ENCODE results near the gene ELAPOR1. TPM values are rescaled to one million over a fixed set of nuclear protein-coding genes. Genes with fewer than 3 reads are reported as not detected.

Gene ELAPOR1
- total RNA-seq, 2 experiments from 2014 or later, result 5.3 to 6.1 TPM

- DNase-seq (no peak), ATAC-seq (ENCODE audit: low read depth) (no peak)
- Mint-ChIP-seq H3K9me3 (no peaks in the 10 kb centered on the region), H3K27ac (no peak overlapping the region), H3K4me3 (no peak overlapping the region), H3K36me3 (no peaks in the 10 kb centered on the region), H3K4me1 (no peaks in the 10 kb centered on the region), H3K27me3 (no peaks in the 10 kb centered on the region)
- POLR2A ChIA-PET, result no interaction called here
Measured at GRCh38 chr1:109151146-109151990, 37.5 kb downstream of the ELAPOR1 start.

GRCh38 chr1:109152196-109152595, 38.3 kb downstream of the ELAPOR1 start:
- POLR2A ChIA-PET, result no interaction called here
- no peaks in the 10 kb centered on the region for H3K9me3 Mint-ChIP-seq
- H3K4me3 Mint-ChIP-seq, result no peak overlapping the region
- no peak overlapping the region for H3K27ac Mint-ChIP-seq
- no peaks in the 10 kb centered on the region for H3K27me3 Mint-ChIP-seq
- H3K4me1 Mint-ChIP-seq, result no peaks in the 10 kb centered on the region
- H3K36me3 Mint-ChIP-seq, result no peaks in the 10 kb centered on the region
- ATAC-seq (ENCODE audit: low read depth) (no peak), DNase-seq (no peak)

GRCh38 chr1:109156916-109157385, 43.0 kb downstream of the ELAPOR1 start:
- no peak overlapping the region for H3K4me3 Mint-ChIP-seq
- no peaks in the 10 kb centered on the region for H3K9me3 Mint-ChIP-seq
- H3K27ac Mint-ChIP-seq, result no peak overlapping the region
- no peaks in the 10 kb centered on the region for H3K27me3 Mint-ChIP-seq
- H3K4me1 Mint-ChIP-seq, result peaks cover 6% of the 10 kb centered on the region
- no peak for DNase-seq
- ATAC-seq (ENCODE audit: low read depth), result no peak
- H3K36me3 Mint-ChIP-seq, result no peaks in the 10 kb centered on the region
- POLR2A ChIA-PET, result interaction anchor here (0.6 kb wide), 1 partner anchor 53 kb away, joined by 3 read pairs; no protein-coding TSS in a partner anchor

GRCh38 chr1:109158433-109158832, 44.5 kb downstream of the ELAPOR1 start:
- Mint-ChIP-seq H3K4me3 (no peak overlapping the region), H3K27ac (no peak overlapping the region), H3K4me1 (peaks cover 19% of the 10 kb centered on the region), H3K9me3 (no peaks in the 10 kb centered on the region), H3K27me3 (no peaks in the 10 kb centered on the region), H3K36me3 (no peaks in the 10 kb centered on the region)
- DNase-seq (no peak), ATAC-seq (ENCODE audit: low read depth) (no peak)
- POLR2A ChIA-PET, result no interaction called here

- H3K4me3 Mint-ChIP-seq, result no peak overlapping the region
- POLR2A ChIA-PET, result no interaction called here
- H3K27ac Mint-ChIP-seq, result no peak overlapping the region
- no peaks in the 10 kb centered on the region for H3K9me3 Mint-ChIP-seq
- no peaks in the 10 kb centered on the region for H3K27me3 Mint-ChIP-seq
- DNase-seq, result no peak
- ATAC-seq (ENCODE audit: low read depth), result no peak
- H3K36me3 Mint-ChIP-seq, result no peaks in the 10 kb centered on the region
- peaks cover 25% of the 10 kb centered on the region for H3K4me1 Mint-ChIP-seq
Measured at GRCh38 chr1:109159326-109159725, 45.4 kb downstream of the ELAPOR1 start.

GRCh38 chr1:109160071-109160840, 46.3 kb downstream of the ELAPOR1 start:
- no peaks in the 10 kb centered on the region for H3K9me3 Mint-ChIP-seq
- no peak overlapping the region for H3K4me3 Mint-ChIP-seq
- DNase-seq (no peak), ATAC-seq (ENCODE audit: low read depth) (no peak)
- H3K27me3 Mint-ChIP-seq, result no peaks in the 10 kb centered on the region
- H3K4me1 Mint-ChIP-seq, result peaks cover 25% of the 10 kb centered on the region
- no peak overlapping the region for H3K27ac Mint-ChIP-seq
- POLR2A ChIA-PET, result no interaction called here
- H3K36me3 Mint-ChIP-seq, result no peaks in the 10 kb centered on the region

GRCh38 chr1:109161858-109162606, 48.1 kb downstream of the ELAPOR1 start:
- peak overlapping the region; percentile 84 for H3K27ac Mint-ChIP-seq
- ATAC-seq (ENCODE audit: low read depth), result peak; percentile 95
- no peaks in the 10 kb centered on the region for H3K27me3 Mint-ChIP-seq
- POLR2A ChIA-PET, result interaction anchor here (1.2 to 1.7 kb wide), 3 partner anchors 53 to 205 kb away, joined by 3 to 8 read pairs (median 3); no protein-coding TSS in a partner anchor
- no peaks in the 10 kb centered on the region for H3K9me3 Mint-ChIP-seq
- DNase-seq, result peak; percentile 54
- H3K36me3 Mint-ChIP-seq, result no peaks in the 10 kb centered on the region
- H3K4me1 Mint-ChIP-seq, result peaks cover 25% of the 10 kb centered on the region
- peak overlapping the region; percentile 51 for H3K4me3 Mint-ChIP-seq

- POLR2A ChIA-PET, result interaction anchor here (1.2 to 1.7 kb wide), 3 partner anchors 52 to 206 kb away, joined by 3 to 8 read pairs (median 3); no protein-coding TSS in a partner anchor
- no peaks in the 10 kb centered on the region for H3K9me3 Mint-ChIP-seq
Measured at GRCh38 chr1:109162626-109163025, 48.7 kb downstream of the ELAPOR1 start.

GRCh38 chr1:109163551-109163950, 49.6 kb downstream of the ELAPOR1 start:
- DNase-seq (no peak), ATAC-seq (ENCODE audit: low read depth) (no peak)
- POLR2A ChIA-PET, result no interaction called here
- H3K36me3 Mint-ChIP-seq, result no peaks in the 10 kb centered on the region
- no peaks in the 10 kb centered on the region for H3K9me3 Mint-ChIP-seq
- H3K4me3 Mint-ChIP-seq, result no peak overlapping the region
- H3K27ac Mint-ChIP-seq, result no peak overlapping the region
- H3K27me3 Mint-ChIP-seq, result no peaks in the 10 kb centered on the region
- peaks cover 28% of the 10 kb centered on the region for H3K4me1 Mint-ChIP-seq

More at GRCh38 chr1:109162626-109163025, 48.7 kb downstream of the ELAPOR1 start:
- ATAC-seq (ENCODE audit: low read depth) (peak; percentile 36), DNase-seq (no peak)
- peak overlapping the region; percentile 84 for H3K27ac Mint-ChIP-seq
- peaks cover 25% of the 10 kb centered on the region for H3K4me1 Mint-ChIP-seq
- peak overlapping the region; percentile 51 for H3K4me3 Mint-ChIP-seq
- H3K36me3 Mint-ChIP-seq, result no peaks in the 10 kb centered on the region
- no peaks in the 10 kb centered on the region for H3K27me3 Mint-ChIP-seq

Other genes with a start within 250 kb of the ELAPOR1 start
- 10 to 100 TPM; 27.9 to 34.2 TPM for gene GPSM2, start 237.1 kb upstream of the ELAPOR1 start, total RNA-seq
- gene CLCC1, start 150.6 kb upstream of the ELAPOR1 start, total RNA-seq, result 10 to 100 TPM; 18.7 to 19.3 TPM
- 10 to 100 TPM; 12.4 to 14.7 TPM for gene WDR47, start 72.0 kb upstream of the ELAPOR1 start, total RNA-seq
- 10 to 100 TPM; 17.3 to 19.0 TPM for gene TAF13, start 38.1 kb upstream of the ELAPOR1 start, total RNA-seq
- gene TMEM167B, start 23.4 kb upstream of the ELAPOR1 start, total RNA-seq, result 10 to 100 TPM; 30.9 to 32.5 TPM
- 100 to 1,000 TPM; 176 to 184 TPM for gene SARS1, start 99.8 kb downstream of the ELAPOR1 start, total RNA-seq
- gene CELSR2, start 135.4 kb downstream of the ELAPOR1 start, total RNA-seq, result 1 to 10 TPM; 6.3 to 6.9 TPM
- 10 to 100 TPM; 27.9 to 30.5 TPM for gene PSRC1, start 169.0 kb downstream of the ELAPOR1 start, total RNA-seq
- gene MYBPHL, start 192.9 kb downstream of the ELAPOR1 start, total RNA-seq, result not detected